NCI-H2107 treated with DMSO at 0.1 percent for 48 hours (cell line): ENCODE measurements around the gene DET1.
"Not testable (repeated sequence)": the region's sequence is repeated elsewhere in the genome, so short reads cannot be mapped to it uniquely, and the experiment has no call there.

Source experiments
- DNase-seq: peaks from one replicate; lab custom pipeline; 2025; ENCODE audit not compliant: unreplicated experiment; lab: John Stamatoyannopoulos, UW

The DET1 gene

DNA sequence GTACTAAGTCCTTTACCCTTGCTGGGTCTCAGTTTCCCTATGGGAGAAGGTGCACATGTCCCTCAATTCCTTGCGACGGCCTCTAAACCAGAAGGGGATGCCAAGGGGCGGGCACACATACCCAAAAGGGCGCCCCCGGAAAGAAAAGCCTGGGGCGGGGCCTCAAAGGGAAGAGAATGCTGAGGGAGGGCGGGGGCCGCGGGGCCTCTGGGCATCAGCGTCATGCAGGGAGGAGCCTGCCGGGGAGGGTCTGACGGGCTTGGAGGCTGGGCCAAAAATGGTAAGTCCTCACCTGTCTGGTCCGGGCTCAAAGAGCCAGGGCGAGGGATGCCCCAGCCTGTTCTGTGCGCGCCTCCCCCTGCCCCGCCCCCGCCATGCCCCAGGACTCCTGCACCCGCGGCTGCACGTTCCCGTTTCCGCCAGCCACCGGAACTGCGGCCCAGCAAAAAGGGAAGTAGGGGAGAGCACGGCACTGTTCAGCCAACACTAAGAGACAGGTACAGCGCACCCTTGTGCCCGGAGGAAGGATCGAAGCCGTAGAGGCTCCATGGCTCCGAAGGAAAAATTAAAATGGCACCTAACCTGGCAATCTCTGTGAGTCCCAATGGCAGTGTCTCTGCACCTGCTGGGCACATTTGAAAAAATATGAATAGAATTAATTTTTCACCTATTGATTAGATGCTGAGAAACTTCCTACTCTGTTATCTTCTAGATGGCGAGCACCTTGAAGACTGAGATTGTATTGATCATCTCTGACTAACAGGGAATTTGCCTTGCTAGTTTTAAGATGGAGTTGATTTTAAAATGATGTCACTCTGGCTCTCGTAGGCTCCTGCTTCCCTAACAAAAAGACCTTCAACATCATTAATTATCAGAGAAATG is at the start of gene DET1:
Gene DET1 (minus strand): TSS at position 434 of the 882 bp plus-strand sequence. CDS start 14,976 bp downstream, outside the sequence.
- peak; percentile 83 for DNase-seq

DNA sequence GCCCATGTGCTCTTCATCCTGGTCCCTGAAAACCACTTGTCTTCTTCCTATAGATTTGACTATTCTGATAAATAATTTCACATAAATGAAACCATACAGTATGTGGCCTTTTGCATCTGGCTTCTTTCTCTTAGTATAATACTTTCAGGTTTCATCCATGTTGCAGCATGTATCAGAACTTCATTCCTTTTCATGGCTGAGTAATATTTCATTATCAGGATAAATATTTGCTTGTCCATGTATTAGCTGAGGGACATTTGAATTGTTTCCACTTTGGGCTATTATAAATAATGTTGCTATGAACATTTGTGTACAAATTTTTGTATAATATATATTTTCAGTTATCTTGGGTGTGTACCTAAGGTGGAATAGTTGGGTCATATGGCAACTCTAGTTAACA is 44.9 kb upstream of the DET1 start:
- DNase-seq = no peak

DNA sequence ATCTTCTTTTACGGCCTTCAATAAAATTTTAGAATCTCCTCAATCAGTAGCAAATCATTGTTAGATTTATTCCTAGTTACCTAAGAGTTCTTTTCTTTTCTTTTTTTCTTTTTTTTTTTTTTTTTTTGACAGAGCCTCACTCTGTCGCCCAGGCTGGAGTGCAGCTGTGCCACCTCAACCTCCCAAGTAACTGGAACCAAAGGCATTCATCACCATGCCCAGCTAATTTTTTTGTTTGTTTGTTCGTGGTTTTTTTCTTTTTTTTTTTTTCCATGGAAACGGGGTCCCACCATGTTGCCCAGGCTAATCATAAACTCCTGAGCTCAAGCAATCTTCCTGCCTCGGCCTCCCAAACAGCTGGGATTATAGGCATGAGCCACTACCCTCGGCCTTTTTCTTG is 44.3 kb upstream of the DET1 start:
- DNase-seq = no peak

DNA sequence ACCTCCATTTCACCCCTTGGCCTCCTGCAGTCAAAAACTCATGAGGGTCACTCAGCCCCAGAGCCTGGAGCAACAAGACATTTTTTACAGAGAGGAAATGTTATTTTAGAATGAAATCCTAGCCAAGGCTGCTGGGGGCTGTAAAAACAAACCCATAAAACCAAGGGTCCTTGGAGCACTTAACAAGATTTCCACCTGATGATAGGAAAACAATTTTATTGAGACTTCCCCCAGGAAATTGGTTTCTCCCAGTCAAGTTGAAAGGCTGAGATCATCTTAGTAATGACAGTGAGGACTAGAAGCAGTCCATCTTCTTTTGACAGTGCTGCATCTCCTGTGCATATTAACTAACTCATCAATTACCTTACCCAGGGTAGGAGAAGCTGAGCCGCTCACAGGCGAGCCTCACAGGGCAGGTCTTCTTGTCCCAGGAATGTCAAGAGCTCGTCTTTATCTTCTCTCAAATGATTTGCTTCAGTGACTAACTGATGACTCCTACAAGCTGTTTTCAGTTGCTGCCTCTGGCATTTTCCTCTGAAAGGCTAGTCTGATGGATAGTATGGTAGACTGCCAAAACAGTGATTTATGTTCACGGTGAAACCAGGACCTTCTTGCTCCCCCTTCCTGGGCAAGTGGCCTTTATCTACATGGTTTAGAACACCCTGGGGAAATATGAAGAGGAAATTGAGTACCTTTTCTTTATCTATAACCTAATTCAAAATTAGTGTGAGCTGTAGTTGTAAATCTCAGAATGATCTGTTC is 40.1 kb upstream of the DET1 start:
- DNase-seq = no peak

DNA sequence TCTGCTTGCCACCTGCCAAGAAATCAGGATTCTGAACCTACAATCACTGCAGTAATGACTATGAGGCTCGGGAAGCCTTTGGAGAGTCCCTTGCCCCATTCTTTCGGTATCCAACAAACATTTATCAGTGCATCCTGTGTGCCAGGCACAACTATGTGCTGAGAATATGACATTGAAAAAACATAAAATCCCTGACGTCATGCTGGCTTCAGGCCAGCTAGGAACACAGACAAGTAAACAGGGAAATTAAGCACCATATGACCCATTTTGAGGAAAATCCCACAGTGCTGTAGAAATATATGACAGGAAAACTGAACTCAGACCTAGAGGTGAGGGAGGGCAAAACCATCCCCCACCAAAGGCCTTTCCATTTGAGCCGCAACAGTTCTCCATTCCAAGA is 34.1 kb upstream of the DET1 start:
- DNase-seq = no peak

DNA sequence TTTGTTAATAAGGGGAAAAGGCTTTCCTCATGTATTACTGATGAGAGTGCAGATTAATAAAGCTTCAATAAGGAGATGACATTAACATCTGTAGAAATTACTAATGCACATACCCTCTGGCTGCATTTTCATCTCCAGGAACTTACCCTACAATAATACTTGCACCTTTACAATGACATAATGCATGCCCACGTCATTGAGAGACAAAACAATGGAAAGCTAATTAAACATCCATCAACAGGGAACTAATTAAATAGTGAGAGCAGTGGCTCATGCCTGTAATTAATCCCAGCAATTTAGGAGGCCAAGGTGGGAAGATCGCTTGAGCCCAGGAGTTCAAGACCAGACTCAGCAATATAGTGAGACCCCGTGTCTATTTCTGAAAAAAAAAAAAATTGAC is 32.8 kb upstream of the DET1 start:
- no peak for DNase-seq

DNA sequence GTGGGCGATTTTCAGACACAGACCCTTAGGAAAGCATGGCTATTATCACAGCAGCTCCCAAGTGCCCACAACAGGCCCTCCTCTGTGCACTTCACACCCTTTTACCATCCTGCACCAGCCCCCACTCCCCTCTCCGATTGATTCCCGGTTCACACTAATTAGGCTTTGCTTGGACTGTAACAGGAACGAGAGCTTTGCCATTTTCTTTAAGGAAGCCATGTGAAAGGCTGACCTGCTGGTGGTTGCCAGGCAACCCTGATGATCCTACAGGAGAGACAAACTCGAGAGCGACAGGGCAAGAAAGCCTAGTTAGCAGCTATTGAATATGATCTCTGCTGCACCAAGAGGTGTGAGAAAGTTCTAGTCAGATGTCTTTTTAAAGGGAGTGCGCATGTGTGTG is 28.2 kb upstream of the DET1 start:
- DNase-seq = no peak

DNA sequence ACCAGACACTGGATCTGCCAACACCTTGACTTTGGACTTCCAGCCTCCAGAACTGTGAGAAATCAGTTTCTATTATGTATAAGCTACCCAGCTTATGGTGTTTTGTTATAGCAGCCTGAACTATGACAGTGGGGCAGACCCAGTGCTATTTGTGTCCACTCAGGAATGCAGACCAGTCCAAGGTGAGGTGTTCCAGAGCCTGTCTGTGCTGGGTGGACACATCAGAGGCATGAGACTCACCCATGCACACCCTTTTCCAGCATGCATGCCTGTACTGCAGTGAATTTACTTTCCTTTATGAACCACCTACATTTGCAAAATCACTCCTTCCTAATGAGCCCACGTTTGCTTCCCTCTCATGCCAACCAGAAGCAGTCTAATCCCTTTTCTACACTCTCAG is 27.6 kb upstream of the DET1 start:
- DNase-seq = no peak

DNA sequence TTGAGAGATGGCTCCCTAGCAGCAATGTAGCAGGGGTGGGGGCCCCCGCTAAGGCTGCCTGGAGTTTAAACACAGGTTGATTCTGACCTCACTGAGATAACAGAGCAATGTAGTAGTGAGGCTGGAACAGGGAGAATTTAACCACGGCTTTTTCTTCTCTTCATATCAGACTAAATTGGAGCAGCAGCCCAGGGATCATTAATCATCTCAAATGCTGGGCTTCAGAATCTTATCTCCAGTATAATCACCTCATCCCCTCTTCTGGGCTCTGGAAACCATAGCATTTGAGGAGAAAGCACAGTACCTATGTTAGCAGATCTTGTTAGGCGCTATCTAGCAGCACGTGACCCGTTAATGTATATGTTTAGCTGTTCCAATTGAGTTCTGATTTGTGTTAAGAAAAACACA is 25.4 kb upstream of the DET1 start:
- no peak for DNase-seq

DNA sequence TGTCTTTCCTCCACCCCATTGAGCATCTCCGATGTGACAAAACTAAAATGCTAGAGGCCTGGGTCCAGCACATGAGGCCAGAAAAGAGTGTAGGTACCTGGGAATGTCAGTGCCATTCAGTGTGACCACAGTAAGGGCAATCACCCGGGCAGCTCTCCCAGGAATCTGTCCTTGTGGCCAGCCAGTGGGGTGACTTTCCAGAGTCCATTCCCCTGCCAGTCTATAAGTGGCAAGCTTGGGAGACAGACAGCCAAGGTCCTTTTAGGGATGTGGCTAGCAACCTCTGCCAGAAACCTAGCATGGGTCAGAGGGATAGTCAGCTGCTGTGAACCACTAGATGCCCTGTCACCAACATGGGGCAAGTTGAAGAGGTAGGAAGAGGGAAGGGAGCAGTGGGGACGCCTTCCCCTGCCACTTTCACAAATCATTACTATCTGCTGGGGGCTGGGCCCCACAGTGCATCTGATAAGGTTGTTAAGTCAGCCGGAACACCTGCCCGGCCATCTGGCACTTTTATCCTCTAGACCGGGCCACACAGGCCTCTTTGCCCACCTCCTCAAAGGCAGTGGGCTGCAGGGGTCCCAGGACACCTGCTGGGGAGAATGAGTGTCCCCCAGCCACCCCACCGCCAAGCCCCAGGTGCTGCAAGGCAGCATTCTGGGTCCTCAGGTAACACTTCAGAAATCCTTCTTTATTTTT is 24.8 kb upstream of the DET1 start:
- no peak for DNase-seq

DNA sequence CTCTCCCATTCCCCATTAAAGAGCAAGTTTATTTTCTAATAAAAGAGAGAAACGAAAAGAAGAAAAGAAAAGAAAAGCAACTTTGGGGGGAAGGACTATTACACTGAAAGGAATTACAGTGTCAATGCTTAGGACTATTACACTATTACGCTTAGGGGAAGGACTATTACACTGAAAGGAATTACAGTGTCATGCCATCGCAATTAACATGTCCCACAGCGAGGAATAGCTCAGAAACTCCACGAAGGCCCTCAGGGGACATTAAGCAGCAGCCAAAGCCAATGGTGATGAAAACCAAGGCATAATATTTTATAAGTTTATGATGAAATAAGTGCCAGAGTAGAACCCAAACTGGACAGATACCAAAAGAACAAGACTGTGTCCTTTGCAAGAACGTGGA is 22.1 kb upstream of the DET1 start:
- DNase-seq = no peak

DNA sequence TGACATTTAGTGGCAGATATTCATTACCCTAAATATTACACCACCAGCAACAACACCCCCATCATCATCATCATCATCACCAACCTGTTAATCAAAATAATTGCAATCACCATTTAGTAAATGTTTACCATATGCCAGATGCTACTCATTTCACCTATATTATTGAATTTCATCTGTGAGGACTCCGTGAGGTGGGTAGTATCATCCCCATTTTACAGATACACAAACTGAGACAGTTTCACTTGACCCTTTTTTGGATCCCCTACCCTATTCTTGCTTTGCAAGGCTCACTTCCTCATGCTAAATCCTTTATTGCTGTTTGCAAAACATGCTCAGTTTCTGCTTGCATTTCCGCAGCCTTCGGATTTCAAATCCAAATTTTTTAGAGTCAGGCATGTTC is 18.3 kb upstream of the DET1 start:
- DNase-seq = no peak

DNA sequence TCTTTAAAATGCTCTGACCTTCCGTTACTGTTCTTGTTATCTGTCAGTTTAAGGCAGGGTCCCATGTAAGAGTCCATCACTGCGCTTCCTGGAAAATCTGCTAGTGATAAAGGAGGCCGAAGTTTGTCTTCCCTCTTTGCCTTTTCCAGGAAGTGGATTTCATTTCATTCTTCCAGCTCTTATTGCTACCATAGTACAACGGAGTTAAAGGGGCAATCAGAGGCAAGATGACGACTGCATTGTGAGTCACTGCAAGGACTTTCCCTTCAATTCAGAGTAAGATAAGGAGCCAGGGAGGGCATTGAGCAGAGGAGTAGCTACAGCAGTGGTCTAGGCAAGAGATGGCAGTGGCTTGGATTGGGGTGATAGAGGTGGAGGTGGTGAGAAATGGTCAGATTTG is 17.2 kb upstream of the DET1 start:
- DNase-seq = no peak

DNA sequence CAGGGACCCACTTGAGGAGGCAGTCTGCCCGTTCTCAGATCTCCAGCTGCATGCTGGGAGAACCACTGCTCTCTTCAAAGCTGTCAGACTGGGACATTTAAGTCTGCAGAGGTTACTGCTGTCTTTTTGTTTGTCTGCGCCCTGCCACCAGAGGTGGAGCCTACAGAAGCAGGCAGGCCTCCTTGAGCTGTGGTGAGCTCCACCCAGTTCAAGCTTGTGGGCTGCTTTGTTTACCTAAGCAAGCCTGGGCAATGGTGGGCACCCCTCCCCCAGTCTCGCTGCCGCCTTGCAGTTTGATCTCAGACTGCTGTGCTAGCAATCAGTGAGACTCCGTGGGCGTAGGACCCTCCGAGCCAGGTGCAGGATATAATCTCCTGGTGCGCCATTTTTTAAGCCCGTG is 13.1 kb upstream of the DET1 start:
- DNase-seq = not testable (repeated sequence)

DNA sequence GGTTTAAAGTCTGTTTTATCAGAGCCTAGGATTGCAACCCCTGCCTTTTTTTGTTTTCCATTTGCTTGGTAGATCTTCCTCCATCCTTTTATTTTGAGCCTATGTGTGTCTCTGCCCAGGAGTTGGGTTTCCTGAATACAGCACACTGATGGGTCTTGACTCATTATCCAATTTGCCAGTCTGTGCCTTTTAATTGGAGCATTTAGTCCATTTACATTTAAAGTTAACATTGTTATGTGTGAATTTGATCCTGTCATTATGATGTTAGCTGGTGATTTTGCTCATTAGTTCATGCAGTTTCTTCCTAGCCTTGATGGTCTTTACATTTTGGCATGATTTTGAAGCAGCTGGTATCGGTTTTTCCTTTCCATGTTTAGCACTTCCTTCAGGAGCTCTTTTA is 11.5 kb upstream of the DET1 start:
- not testable (repeated sequence) for DNase-seq

DNA sequence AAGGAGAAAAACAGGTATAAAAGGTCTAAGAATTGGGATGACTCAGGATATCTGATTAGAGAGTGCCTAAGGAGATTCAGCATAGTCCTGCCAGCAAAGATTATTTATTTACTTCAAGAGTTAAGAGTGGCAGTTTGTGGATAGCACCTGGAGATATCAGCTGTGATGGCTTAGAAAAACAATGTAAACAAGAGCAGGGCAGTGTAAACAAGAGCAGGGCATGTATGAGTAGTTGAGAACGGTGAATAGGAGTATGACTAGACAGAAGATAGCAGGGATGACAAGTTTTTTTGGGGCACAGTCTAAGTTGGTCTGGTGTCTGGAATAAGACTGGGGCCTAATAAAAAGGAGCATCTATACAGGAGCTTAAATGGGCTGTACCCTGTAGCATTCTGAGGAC is 1.5 kb upstream of the DET1 start:
- DNase-seq = not testable (repeated sequence)

DNA sequence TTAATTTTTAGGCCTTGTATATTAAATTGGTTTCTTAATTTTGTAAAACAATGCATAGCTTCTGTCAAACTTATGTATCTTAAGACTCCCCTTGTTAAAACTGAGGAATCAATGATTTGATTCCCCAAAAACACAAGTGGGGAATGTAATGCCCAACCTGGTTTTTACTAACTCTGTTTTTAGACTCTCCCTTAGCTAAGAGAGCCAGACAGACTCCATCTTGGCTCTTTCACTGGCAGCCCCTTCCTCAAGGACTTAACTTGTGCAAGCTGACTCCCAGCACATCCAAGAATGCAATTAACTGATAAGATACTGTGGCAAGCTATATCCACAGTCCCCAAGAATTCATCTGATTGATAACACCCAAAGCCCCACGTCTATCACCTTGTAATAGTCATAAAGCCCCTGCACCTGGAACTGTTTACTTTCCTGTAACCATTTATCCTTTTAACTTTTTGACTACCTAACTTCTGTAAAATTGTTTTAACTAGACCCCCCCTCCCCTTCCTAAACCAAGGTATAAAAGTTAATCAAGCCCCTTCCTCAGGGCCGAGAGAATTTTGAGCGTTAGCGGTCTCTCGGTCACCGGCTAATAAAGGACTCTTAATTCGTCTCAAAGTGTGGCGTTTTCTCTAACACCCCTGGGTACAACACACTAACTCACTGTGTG is 768 bp downstream of the DET1 start:
- DNase-seq = not testable (repeated sequence)

DNA sequence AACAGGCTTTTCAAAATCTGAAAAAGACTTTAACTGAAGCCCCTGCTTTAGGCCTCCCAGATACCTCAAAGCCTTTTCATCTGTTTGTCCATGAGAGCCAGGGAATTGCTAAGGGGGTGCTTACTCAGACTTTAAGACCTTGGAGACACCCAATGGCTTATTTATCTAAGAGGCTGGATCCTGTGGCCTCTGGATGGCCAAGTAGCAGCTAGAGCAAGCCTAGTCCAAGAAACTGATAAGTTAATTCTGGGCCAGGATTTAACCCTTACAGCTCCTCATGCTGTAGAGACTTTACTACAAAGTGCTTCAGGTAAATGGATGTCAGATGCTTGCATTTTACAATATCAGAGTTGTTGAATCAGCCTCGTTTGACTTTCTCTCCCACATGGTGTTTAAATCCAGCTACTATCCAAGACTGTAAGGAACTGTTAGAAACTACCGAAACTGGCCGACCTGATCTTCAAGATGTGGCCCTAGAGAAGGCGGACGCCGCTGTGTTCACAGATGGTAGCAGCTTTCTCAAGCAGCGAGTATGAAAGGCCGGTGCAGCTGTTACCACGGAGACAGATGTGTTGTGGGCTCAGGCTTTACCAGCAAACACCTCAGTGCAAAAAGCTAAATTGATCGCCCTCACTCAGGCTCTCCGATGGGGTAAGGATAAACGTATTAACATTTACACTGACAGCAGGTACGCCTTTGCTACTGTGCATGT is 3.3 kb downstream of the DET1 start:
- DNase-seq = no peak

DNA sequence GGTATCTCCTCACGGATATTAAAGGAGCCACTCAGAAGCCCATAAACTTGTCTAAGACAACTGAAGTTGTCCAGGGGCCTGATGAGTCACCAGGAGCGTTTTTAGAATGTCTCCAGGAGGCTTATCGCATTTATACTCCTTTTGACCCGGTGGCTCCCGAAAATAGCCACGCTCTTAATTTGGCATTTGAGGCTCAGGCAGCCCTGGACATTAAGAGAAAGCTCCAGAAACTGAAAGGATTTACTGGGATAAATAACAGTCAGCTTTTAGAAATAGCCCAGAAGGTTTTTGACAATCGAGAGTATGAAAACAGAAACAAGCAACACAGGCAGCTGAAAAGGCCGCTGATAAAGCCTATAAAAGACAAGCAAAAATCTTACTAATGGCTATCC is 4.1 kb downstream of the DET1 start:
- no peak for DNase-seq

DNA sequence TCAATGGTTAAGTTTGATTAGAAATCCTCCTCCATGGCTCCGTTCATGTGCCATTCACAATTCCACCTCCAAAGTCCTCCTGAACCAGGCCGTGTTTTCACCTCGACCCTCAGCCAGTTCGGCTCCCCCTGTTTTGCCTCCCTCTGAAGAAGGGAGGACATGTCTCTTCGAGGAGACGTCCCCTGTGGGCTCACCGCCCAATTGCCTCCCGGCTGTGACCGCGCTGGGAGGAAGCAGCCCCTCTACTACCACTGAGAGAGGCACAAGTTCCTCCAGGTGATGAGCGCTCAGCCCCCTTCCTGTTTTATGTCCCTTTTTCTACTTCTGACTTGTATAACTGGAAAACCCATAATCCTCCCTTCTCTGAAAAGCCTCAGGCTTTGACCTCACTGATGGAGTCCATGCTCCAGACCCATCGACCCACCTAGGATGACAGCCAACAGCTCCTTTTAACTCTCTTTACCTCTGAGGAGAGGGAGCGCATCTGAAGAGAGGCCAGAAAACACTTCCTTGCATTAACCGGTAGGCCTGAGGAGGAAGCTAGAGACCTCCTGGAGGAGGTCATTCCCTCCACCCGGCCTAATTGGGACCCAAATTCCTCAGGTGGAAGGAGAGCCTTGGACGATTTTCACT is 4.7 kb downstream of the DET1 start:
- DNase-seq = no peak
